WTC11 (cell line): ENCODE measurements around the gene ST6GALNAC5.

ENCODE experiments used
- ATF2 ChIP-seq: sonication (generic); formaldehyde crosslinking; IDR thresholded peaks from 2 replicates; pipeline ENCODE4 v1.8.1; 2022; ENCODE audit warnings: low read depth, missing genetic modification reagents, borderline replicate concordance
- CBFB ChIP-seq: sonication (generic); formaldehyde crosslinking; IDR thresholded peaks from 2 replicates; pipeline ENCODE4 v1.8.1; 2022; ENCODE audit warnings: mild to moderate bottlenecking, low read depth, missing genetic modification reagents
- CTCF ChIP-seq: fragments of 200-600 bp; IDR thresholded peaks from 2 replicates; pipeline ENCODE4 v1.8.0; 2022; ENCODE audit warnings: antibody characterized with exemption
- FOXJ3 ChIP-seq: sonication (generic); formaldehyde crosslinking; IDR thresholded peaks from 2 replicates; pipeline ENCODE4 v1.9.0; 2021; ENCODE audit warnings: missing genetic modification reagents, mild to moderate bottlenecking, borderline replicate concordance
- GABPB1 ChIP-seq: sonication (generic); formaldehyde crosslinking; IDR thresholded peaks from 2 replicates; pipeline ENCODE4 v1.8.1; 2023; ENCODE audit warnings: mild to moderate bottlenecking, missing genetic modification reagents
- MAX ChIP-seq: sonication (generic); formaldehyde crosslinking; IDR thresholded peaks from 2 replicates; pipeline ENCODE4 v1.8.0; 2022; ENCODE audit warnings: mild to moderate bottlenecking, missing genetic modification reagents
- USF1 ChIP-seq: sonication (generic); formaldehyde crosslinking; IDR thresholded peaks from 2 replicates; pipeline ENCODE4 v1.8.0; 2022; ENCODE audit warnings: mild to moderate bottlenecking, missing genetic modification reagents
- ZNF512 ChIP-seq: sonication (generic); formaldehyde crosslinking; IDR thresholded peaks from 2 replicates; pipeline ENCODE4 v1.8.1; 2022; ENCODE audit warnings: missing genetic modification reagents, borderline replicate concordance

GRCh38 chr1:77063118-77063517, 195.8 kb downstream of the ST6GALNAC5 start:
- TF ChIP-seq MAX (CRISPR knock-in tag) (no peak), GABPB1 (CRISPR knock-in tag) (no peak), ZNF512 (CRISPR knock-in tag) (no peak), FOXJ3 (CRISPR knock-in tag) (no peak), CTCF (no peak), USF1 (CRISPR knock-in tag) (no peak), ATF2 (CRISPR knock-in tag) (no peak), CBFB (CRISPR knock-in tag) (no peak)
